Osteocyte (in vitro differentiated cells): ENCODE data around the gene MPZL3. TPM values are rescaled to one million over a fixed set of nuclear protein-coding genes. Genes with fewer than 3 reads are reported as not detected.

Experiments
- DNase-seq: peaks from one replicate; pipeline ENCODE4 v3.0.0; 2021; ENCODE audit warnings: mixed read lengths; ENCODE audit not compliant: unreplicated experiment; ENCODE audit errors: extremely low spot score
- H3K27ac Mint-ChIP-seq: one replicate; pipeline ENCODE4 v1.8.0; 2021; ENCODE audit warnings: mild to moderate bottlenecking, mixed read lengths; ENCODE audit not compliant: unreplicated experiment
- H3K27me3 Mint-ChIP-seq: one replicate; pipeline ENCODE4 v1.8.0; 2021; ENCODE audit warnings: mixed read lengths; ENCODE audit not compliant: unreplicated experiment
- H3K36me3 Mint-ChIP-seq: one replicate; pipeline ENCODE4 v1.8.0; 2021; ENCODE audit warnings: mixed read lengths; ENCODE audit not compliant: unreplicated experiment
- H3K4me1 Mint-ChIP-seq: one replicate; pipeline ENCODE4 v1.8.0; 2021; ENCODE audit warnings: mixed read lengths; ENCODE audit not compliant: unreplicated experiment
- H3K4me3 Mint-ChIP-seq: one replicate; pipeline ENCODE4 v1.8.0; 2021; ENCODE audit warnings: mild to moderate bottlenecking, moderate library complexity, mixed read lengths; ENCODE audit not compliant: unreplicated experiment
- H3K9me3 Mint-ChIP-seq: one replicate; pipeline ENCODE4 v1.8.0; 2021; ENCODE audit warnings: mixed read lengths; ENCODE audit not compliant: unreplicated experiment
- total RNA-seq: library from RNA; stranded (reverse); gene quantifications from 2 replicates; pipeline ENCODE4 v1.2.1, GENCODE V29; 2021
- TF ChIP-seq, protein P1 (sequence below): fragments of 200-600 bp; sonication (generic); IDR thresholded peaks from 2 replicates; pipeline ENCODE4 v1.5.0; 2021; ENCODE audit warnings: antibody characterized with exemption, mild to moderate bottlenecking, moderate library complexity

Gene MPZL3
- total RNA-seq, 1 donor from 2014 or later = 0.40 TPM

DNA sequence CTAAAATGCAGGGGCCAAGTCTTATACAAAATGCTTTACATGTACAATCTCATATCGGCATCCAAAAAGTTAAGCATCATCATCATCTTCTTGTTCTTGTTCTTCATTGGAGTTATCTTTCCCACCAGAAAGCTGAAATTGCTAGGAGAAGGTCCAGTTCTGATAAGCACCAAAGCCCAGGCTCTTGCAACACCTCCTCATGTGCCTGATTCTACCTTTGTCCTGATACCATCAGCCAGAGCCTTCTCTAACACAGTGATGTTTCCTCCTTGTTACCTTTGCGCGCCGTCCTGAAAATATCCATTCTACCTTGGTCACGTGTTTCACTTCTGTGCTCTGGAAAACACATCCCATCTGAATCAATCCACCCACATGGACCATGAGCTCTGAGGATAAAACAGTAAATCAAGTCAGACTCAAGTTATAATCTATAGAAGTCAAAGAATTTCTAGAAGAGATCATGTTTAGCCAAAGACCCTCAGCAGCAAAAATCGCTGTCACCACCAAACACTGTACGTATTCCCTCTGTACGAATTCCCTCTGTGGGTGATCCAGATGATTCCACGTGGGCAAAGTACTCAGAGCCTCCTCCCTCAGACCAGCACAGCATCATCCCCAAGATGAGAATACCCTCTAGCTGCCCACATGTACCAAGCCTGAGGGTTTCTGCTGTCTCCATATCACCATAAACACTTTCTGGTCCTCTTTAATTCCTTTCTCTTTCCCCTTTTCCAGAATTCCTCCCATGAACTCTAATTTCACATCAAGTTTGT, 46.4 kb downstream of the MPZL3 start:
- Mint-ChIP-seq H3K4me3 (no peak overlapping the region), H3K4me1 (peaks cover under 1% of the 10 kb centered on the region), H3K27ac (no peak overlapping the region), H3K9me3 (no peaks in the 10 kb centered on the region), H3K27me3 (peaks cover 48% of the 10 kb centered on the region), H3K36me3 (no peaks in the 10 kb centered on the region)
- DNase-seq = no peak
- TF ChIP-seq, protein P1, sequence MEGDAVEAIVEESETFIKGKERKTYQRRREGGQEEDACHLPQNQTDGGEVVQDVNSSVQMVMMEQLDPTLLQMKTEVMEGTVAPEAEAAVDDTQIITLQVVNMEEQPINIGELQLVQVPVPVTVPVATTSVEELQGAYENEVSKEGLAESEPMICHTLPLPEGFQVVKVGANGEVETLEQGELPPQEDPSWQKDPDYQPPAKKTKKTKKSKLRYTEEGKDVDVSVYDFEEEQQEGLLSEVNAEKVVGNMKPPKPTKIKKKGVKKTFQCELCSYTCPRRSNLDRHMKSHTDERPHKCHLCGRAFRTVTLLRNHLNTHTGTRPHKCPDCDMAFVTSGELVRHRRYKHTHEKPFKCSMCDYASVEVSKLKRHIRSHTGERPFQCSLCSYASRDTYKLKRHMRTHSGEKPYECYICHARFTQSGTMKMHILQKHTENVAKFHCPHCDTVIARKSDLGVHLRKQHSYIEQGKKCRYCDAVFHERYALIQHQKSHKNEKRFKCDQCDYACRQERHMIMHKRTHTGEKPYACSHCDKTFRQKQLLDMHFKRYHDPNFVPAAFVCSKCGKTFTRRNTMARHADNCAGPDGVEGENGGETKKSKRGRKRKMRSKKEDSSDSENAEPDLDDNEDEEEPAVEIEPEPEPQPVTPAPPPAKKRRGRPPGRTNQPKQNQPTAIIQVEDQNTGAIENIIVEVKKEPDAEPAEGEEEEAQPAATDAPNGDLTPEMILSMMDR = no peak

DNA sequence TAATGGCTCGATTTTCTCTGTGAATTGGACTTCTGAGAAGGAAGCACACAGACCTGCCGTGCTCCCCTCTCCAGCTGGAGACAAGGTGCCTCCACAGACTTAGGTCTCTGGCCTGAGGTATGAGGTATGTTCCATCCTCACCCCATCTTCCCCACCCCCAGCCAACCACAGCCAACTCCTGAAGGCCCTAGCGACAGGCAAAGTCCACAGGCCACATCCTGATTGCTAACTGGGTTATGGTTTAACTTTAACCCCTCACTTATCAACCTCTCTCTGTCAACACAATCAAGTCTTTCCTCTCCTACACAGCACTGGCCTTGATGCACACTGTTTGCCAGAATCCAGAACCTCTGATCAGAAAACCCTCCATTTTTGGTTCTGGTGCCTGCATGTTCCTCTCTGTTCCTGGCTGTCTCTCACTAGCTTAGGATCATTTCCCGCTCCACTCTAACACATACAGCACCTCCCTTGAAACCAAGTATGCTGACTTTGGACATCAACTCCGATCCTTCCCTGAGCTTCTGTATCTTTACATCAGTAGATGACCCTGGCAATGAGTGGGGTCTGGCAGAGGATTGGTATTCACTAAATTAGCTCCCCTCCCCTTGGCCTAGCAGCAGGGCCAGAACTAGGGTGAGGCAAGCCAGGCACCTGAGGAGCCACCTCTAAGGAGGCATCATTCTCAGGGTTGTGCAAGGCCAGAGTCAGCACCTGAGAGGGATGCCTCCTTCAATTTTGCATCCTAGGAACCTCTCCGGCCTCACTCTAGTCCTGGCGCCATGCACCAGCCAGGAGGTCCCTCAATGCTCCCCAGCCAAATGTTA, 49.4 kb downstream of the MPZL3 start:
- no peak overlapping the region for H3K27ac Mint-ChIP-seq
- H3K36me3 Mint-ChIP-seq = no peaks in the 10 kb centered on the region
- no peak overlapping the region for H3K4me3 Mint-ChIP-seq
- no peak for DNase-seq
- TF ChIP-seq, protein P1 = no peak
- H3K4me1 Mint-ChIP-seq = peaks cover 6% of the 10 kb centered on the region
- peaks cover 29% of the 10 kb centered on the region for H3K27me3 Mint-ChIP-seq
- H3K9me3 Mint-ChIP-seq = no peaks in the 10 kb centered on the region

DNA sequence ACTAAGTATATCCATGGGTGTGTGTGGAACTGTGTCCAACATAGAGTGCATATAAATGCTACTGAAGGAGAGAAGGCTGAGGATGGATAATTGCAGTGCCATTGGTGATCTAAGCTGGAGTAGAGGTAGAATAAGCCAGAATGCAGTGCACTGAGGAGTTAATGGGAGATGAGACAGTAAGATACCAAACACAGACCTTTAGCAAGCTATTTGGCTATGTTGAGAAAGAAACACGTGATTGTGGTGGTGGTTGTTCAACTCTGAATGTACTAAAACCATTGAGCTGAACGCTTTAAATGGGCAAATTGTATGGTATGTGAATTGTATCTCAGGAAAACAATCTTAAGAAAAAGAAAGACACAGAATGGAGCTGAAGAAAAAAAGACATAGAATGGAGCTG, 50.2 kb downstream of the MPZL3 start:
- TF ChIP-seq, protein P1 = no peak
- Mint-ChIP-seq H3K27ac (no peak overlapping the region), H3K9me3 (no peaks in the 10 kb centered on the region), H3K27me3 (peaks cover 28% of the 10 kb centered on the region), H3K36me3 (no peaks in the 10 kb centered on the region), H3K4me3 (no peak overlapping the region), H3K4me1 (peaks cover 6% of the 10 kb centered on the region)
- no peak for DNase-seq

DNA sequence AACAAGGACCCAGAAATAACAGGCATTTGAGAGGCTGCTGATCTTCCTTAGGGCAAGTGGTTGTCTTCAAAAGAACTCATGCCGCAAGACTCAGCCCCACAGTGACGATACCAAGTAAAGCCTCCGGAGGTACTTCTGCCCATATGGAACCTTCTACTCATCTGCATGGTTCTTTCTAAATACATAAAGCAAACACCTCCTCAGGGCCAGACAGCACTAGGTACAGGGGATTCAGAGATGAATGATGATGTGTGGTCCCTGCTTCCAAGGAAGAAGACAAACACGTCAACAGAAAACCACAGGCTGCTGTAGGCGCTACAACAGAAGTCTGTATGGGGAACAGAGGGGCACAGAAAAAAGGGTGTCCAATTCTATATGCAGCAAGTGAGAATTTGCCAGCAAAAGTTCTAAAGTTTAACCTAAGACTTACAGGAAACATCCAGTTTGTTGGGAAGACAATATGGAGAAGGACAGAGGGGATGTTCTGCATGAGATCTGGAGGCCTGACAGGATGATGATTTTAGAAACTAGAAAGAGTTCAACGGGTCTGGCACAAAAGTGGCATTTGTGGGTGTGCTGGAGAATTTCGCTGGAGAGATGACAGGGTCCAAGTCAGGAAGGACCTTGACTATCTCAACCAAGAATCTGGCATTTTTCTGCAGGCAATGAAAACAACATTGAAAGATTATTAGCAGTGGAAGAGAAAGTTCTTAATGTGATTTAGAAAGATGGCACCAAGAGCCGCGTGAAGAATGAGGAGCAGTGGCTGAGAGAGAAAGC, 51.1 kb downstream of the MPZL3 start:
- H3K4me3 Mint-ChIP-seq = no peak overlapping the region
- no peak for DNase-seq

More for the DNA sequence above, 51.1 kb downstream of the MPZL3 start:
- Mint-ChIP-seq H3K36me3 (no peaks in the 10 kb centered on the region), H3K4me1 (peaks cover 6% of the 10 kb centered on the region), H3K9me3 (no peaks in the 10 kb centered on the region), H3K27ac (no peak overlapping the region), H3K27me3 (peaks cover 19% of the 10 kb centered on the region)
- TF ChIP-seq, protein P1 = no peak
